Measurements from ENCODE around the gene BCORL1.

DNA sequence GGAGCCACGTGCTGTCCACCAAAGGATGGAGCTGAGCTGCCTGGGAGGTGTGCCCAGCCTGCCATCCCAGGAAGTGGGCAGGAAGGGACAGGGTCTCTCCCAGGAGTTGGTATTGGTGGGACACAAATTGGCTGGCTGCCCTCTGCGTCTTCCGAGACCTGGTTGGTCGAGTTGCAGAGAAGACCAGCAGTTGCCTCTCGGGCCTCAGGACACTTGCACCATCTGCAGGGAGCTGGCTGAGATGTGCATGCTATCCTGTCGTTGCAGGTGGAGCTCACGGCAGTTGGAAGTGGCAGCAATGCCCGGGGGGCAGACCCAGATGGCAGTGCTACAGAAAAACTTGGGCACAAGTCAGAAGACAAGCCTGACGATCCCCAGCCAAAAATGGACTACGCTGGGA is 30.2 kb downstream of the BCORL1 start:
- TF ChIP-seq POLR2A (IDR thresholded peaks at IDR 0.05) = no peak
- TF ChIP-seq, protein P1, sequence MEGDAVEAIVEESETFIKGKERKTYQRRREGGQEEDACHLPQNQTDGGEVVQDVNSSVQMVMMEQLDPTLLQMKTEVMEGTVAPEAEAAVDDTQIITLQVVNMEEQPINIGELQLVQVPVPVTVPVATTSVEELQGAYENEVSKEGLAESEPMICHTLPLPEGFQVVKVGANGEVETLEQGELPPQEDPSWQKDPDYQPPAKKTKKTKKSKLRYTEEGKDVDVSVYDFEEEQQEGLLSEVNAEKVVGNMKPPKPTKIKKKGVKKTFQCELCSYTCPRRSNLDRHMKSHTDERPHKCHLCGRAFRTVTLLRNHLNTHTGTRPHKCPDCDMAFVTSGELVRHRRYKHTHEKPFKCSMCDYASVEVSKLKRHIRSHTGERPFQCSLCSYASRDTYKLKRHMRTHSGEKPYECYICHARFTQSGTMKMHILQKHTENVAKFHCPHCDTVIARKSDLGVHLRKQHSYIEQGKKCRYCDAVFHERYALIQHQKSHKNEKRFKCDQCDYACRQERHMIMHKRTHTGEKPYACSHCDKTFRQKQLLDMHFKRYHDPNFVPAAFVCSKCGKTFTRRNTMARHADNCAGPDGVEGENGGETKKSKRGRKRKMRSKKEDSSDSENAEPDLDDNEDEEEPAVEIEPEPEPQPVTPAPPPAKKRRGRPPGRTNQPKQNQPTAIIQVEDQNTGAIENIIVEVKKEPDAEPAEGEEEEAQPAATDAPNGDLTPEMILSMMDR (IDR thresholded peaks at IDR 0.05) = no peak

Data from esophagus squamous epithelium (tissue), 4 donors.